ENCODE results near the gene UBE2G1.

The UBE2G1 gene

DNA sequence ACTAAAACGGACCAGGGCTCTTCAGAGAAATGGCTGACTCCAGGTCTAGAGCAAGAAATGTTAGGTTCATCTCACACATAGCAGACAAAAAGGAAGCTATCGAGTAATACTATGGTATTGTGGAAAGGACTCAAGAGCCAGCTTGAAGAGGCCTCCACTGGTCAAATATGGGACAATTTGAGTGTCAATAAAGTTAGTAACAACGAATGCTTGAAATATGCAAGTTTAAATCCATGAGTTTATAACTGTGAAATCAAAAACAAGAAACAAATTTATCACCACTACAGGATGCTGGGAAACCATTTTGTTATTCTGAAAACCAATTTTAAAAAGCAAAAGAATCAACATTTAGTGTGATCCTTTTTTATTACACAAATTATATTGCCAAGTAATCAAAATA is 52.3 kb downstream of the UBE2G1 start:
- TF ChIP-seq POLR2AphosphoS5 (IDR thresholded peaks at IDR 0.05; ENCODE audit: low read depth, low read length) (no peak), FOXP2 (optimal IDR thresholded peaks at IDR 0.05; ENCODE audit: borderline replicate concordance, extremely low read depth, extremely low read length, insufficient read depth) (no peak), SIN3A (IDR thresholded peaks at IDR 0.05; ENCODE audit: borderline replicate concordance, insufficient read depth, low read length) (no peak), TAF1 (IDR thresholded peaks at IDR 0.05; ENCODE audit: borderline replicate concordance, insufficient read depth, low read length) (no peak)
- TF ChIP-seq, protein P1, sequence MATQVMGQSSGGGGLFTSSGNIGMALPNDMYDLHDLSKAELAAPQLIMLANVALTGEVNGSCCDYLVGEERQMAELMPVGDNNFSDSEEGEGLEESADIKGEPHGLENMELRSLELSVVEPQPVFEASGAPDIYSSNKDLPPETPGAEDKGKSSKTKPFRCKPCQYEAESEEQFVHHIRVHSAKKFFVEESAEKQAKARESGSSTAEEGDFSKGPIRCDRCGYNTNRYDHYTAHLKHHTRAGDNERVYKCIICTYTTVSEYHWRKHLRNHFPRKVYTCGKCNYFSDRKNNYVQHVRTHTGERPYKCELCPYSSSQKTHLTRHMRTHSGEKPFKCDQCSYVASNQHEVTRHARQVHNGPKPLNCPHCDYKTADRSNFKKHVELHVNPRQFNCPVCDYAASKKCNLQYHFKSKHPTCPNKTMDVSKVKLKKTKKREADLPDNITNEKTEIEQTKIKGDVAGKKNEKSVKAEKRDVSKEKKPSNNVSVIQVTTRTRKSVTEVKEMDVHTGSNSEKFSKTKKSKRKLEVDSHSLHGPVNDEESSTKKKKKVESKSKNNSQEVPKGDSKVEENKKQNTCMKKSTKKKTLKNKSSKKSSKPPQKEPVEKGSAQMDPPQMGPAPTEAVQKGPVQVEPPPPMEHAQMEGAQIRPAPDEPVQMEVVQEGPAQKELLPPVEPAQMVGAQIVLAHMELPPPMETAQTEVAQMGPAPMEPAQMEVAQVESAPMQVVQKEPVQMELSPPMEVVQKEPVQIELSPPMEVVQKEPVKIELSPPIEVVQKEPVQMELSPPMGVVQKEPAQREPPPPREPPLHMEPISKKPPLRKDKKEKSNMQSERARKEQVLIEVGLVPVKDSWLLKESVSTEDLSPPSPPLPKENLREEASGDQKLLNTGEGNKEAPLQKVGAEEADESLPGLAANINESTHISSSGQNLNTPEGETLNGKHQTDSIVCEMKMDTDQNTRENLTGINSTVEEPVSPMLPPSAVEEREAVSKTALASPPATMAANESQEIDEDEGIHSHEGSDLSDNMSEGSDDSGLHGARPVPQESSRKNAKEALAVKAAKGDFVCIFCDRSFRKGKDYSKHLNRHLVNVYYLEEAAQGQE (IDR thresholded peaks at IDR 0.05; ENCODE audit: insufficient read depth in 1 of 2, low read depth in 2 of 2, low read length in 2 of 2): no peak

DNA sequence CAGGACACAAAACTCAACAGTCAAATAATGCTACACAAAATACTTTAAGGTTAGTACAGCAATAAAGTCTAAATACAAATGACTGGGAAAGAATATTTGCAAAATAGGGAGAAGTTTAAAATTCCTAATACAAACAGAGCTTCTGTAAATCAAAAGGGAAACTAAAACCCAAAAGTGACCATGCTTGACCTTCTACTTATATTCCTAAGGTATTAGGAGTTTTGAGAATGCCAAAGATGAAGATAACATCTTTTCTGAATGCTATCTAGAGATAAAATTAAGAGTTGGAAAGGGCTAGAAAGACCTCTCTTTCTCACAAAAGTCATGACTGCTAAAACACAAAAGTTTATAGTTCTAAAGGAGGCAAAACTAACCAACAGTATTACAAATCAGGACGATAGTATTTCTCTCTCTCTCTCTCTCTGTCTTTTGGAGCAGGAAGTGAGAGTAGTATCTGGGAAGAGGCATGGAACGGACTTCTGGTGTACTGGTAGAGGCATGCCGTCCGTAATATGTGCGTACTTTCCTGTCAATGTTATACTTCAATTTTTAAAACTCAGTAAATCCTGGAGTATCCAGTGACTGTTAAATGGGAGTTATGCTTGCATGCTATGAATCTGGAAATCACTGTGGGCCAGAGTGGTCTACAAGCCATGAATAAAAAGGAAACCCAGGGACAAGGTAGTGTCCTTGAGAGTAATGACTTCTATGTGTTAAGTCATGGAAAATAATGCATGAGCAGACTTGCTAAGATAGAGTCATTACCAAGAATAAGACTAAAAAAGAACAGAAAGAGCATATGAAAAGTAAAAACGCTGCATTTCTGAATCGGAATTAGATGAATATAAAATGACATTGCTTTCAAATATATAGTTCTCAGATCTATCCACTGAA is 53.0 kb downstream of the UBE2G1 start:
- no peak for TF ChIP-seq FOXP2 (optimal IDR thresholded peaks at IDR 0.05; ENCODE audit: borderline replicate concordance, extremely low read depth, extremely low read length, insufficient read depth)
- no peak for TF ChIP-seq TAF1 (IDR thresholded peaks at IDR 0.05; ENCODE audit: borderline replicate concordance, insufficient read depth, low read length)
- TF ChIP-seq, protein P1 (IDR thresholded peaks at IDR 0.05; ENCODE audit: insufficient read depth in 1 of 2, low read depth in 2 of 2, low read length in 2 of 2): no peak
- no peak for TF ChIP-seq POLR2AphosphoS5 (IDR thresholded peaks at IDR 0.05; ENCODE audit: low read depth, low read length)
- TF ChIP-seq SIN3A (IDR thresholded peaks at IDR 0.05; ENCODE audit: borderline replicate concordance, insufficient read depth, low read length): no peak

DNA sequence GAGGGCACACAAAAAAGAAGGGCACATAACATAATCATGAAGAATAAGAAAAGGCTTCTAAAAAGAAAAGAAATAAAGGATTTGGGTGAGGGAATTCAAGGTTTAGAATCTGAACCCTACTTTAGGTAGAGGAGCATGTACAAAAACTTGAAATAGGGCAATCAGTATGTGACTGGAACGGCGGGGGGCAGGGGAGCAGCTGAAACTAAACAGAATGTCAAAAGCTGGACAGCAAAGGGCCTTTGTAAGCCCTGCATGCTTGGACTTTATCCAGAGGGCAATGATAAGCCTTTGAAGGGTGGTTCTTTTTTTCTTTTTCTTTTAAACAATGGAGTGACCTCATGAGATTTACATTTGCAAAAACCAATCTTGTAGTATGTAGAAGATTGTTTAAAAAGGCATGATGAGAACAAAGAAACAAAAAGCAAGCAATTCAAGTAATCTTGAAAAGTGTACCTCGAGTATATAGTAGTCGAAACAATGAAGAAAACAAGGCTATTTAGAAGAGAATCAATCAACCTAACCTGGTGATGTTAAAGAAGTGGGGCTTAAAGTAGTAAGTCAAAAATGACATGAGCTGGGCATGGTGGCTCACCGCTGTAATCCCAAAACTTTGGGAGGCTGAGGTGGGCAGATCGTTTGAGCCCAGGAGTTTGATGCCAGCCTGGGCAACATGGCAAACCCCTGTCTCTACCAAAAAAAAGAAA is 56.0 kb downstream of the UBE2G1 start:
- no peak for TF ChIP-seq FOXP2 (optimal IDR thresholded peaks at IDR 0.05; ENCODE audit: borderline replicate concordance, extremely low read depth, extremely low read length, insufficient read depth)

DNA sequence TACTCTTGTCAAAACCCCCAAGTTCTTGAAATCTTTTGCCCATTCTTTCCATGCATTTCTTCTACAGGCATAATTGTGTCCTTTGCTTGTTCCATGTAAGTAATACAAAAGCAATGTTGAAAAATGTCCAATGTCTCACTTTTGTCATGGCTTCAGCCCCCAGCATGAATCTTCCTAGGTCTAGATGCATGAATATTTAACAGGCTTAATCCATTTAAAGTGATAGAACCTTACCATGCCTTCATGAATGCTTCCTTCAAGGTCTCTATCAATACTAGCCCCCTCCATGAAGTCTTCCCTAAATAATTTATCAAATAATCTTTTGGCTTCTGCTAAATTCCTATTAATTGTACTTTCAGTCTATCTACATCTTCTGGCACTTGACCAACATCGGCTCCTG is 56.6 kb downstream of the UBE2G1 start:
- no peak for TF ChIP-seq TAF1 (IDR thresholded peaks at IDR 0.05; ENCODE audit: borderline replicate concordance, insufficient read depth, low read length)
- no peak for TF ChIP-seq FOXP2 (optimal IDR thresholded peaks at IDR 0.05; ENCODE audit: borderline replicate concordance, extremely low read depth, extremely low read length, insufficient read depth)
- TF ChIP-seq, protein P1 (IDR thresholded peaks at IDR 0.05; ENCODE audit: insufficient read depth in 1 of 2, low read depth in 2 of 2, low read length in 2 of 2): no peak
- no peak for TF ChIP-seq POLR2AphosphoS5 (IDR thresholded peaks at IDR 0.05; ENCODE audit: low read depth, low read length)
- TF ChIP-seq SIN3A (IDR thresholded peaks at IDR 0.05; ENCODE audit: borderline replicate concordance, insufficient read depth, low read length): no peak

DNA sequence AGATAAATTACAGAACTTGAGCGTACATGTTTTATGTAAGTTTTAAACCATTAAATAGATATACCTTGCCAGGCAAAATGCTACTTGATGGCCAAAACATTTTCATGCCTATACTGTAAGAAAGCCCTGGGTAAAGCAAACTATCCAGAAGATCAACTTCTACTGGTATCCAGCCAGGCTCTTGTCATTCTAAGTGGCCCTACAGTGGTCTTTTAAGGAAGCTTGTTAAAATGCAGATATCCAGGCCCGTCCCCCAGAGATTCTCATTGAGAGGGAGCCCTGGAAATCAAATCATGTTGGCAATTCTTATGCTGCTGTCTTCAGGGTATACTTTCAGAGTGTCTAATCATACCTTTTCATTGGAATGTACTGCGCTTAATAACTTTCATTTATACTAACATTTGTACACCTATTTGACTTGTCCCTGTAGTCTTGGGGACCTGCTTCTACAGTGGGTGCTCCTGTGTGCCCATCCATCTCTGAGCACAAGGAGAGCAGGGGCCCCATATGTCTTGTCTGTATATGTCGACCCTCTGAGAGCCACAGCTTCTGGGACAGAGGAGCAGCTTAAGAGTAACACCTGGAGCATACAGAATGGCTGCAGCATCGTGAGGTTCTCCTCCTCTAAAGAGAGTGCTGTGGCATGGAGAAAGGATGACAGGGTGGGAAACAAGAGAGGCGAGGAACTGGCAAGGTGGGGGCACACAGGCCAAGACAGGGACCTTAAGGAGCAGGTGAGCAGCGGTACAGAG is 59.1 kb downstream of the UBE2G1 start:
- TF ChIP-seq POLR2AphosphoS5 (IDR thresholded peaks at IDR 0.05; ENCODE audit: low read depth, low read length): no peak
- no peak for TF ChIP-seq FOXP2 (optimal IDR thresholded peaks at IDR 0.05; ENCODE audit: borderline replicate concordance, extremely low read depth, extremely low read length, insufficient read depth)
- TF ChIP-seq, protein P1 (IDR thresholded peaks at IDR 0.05; ENCODE audit: insufficient read depth in 1 of 2, low read depth in 2 of 2, low read length in 2 of 2): no peak
- TF ChIP-seq TAF1 (IDR thresholded peaks at IDR 0.05; ENCODE audit: borderline replicate concordance, insufficient read depth, low read length): no peak
- no peak for TF ChIP-seq SIN3A (IDR thresholded peaks at IDR 0.05; ENCODE audit: borderline replicate concordance, insufficient read depth, low read length)
